GM12872 (cell line): ENCODE data around the gene PROCR.

Source experiments
- CTCF ChIP-seq: IDR thresholded peaks from 3 replicates; pipeline ENCODE4 v1.5.1; 2011; ENCODE audit warnings: low read depth, mild to moderate bottlenecking, low read length, moderate library complexity; ENCODE audit not compliant: insufficient read depth

PROCR gene

GRCh38 chr20:35150846-35151579 lies 20.9 kb upstream of the PROCR start:
- no peak for TF ChIP-seq CTCF

GRCh38 chr20:35151736-35152135 lies 20.1 kb upstream of the PROCR start:
- TF ChIP-seq CTCF: no peak

- TF ChIP-seq CTCF: no peak
These were observed 15.9 kb upstream of the PROCR start for GRCh38 chr20:35155936-35156335.

GRCh38 chr20:35156978-35157377 lies 14.9 kb upstream of the PROCR start:
- TF ChIP-seq CTCF: no peak

GRCh38 chr20:35165221-35166185 lies 6.4 kb upstream of the PROCR start:
- no peak for TF ChIP-seq CTCF

- no peak for TF ChIP-seq CTCF
These were observed 5.5 kb upstream of the PROCR start for GRCh38 chr20:35166242-35166830.

- no peak for TF ChIP-seq CTCF
These were observed 4.1 kb upstream of the PROCR start for GRCh38 chr20:35167787-35168186.
